ENCODE data around the gene TRPM3.

Gene TRPM3

DNA sequence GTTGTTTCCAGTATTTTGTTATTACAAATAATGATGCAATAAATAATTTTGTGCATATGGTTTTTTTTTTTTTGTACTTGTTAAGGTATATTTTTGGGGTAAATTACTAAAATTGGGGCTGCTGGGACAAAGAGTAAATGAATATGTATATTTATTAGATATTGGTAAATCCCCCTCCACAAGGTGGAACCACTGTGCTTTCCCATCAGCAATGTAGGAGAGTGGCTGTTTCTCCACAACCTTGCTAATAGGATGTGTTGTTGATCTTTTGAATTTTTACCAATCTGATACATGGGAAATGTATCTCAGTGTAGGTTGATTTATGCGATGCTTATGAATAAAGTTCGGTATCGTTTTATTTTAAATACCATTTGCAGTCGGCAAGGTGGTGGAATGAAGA lies 118.1 kb downstream of the TRPM3 start:
- no peaks in the 10 kb centered on the region for H3K27me3 ChIP-seq (ENCODE audit: insufficient read depth, poor library complexity, severe bottlenecking)
- H3K4me3 ChIP-seq (ENCODE audit: severe bottlenecking), result no peak overlapping the region
- no peak overlapping the region for H3K27ac ChIP-seq (ENCODE audit: poor library complexity, severe bottlenecking)
- no peaks in the 10 kb centered on the region for H3K4me1 ChIP-seq (ENCODE audit: insufficient read depth, poor library complexity, severe bottlenecking)
- TF ChIP-seq, protein P1, sequence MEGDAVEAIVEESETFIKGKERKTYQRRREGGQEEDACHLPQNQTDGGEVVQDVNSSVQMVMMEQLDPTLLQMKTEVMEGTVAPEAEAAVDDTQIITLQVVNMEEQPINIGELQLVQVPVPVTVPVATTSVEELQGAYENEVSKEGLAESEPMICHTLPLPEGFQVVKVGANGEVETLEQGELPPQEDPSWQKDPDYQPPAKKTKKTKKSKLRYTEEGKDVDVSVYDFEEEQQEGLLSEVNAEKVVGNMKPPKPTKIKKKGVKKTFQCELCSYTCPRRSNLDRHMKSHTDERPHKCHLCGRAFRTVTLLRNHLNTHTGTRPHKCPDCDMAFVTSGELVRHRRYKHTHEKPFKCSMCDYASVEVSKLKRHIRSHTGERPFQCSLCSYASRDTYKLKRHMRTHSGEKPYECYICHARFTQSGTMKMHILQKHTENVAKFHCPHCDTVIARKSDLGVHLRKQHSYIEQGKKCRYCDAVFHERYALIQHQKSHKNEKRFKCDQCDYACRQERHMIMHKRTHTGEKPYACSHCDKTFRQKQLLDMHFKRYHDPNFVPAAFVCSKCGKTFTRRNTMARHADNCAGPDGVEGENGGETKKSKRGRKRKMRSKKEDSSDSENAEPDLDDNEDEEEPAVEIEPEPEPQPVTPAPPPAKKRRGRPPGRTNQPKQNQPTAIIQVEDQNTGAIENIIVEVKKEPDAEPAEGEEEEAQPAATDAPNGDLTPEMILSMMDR (IDR thresholded peaks at IDR 0.05; ENCODE audit: poor library complexity, severe bottlenecking), result no peak
- H3K9me3 ChIP-seq (ENCODE audit: severe bottlenecking), result no peaks in the 10 kb centered on the region
- ATAC-seq (ENCODE audit: low read depth) (no peak), DNase-seq (ENCODE audit: low spot score) (no peak)
- no peaks in the 10 kb centered on the region for H3K36me3 ChIP-seq (ENCODE audit: low read depth)

DNA sequence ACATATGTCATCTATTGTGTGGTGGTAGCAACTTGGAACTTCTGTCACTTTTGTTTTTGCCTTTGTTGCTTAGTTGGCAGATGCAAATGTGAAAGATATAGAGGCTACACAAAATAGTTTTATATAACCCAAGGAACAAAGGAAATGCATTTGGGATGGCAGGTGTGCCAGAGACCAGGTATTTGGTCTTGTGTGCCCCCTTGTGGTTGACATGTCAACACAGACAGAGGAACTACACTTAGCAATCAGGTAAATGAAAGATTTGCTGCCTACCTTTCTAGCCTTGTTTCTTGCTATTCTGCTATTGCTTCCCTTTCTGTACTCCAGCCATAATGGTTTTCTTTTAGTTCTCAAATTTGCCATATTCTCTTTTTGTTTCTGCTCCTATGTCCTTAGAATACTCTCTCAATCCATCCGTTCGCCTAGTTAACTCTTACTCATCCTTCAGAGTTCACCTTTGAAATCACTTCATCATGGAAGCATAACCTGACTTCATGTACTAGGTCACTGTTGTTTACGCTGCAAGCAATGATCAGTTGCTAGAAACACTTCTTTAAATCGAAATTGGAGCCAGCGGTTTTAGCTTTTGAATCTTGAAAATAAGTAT lies 119.5 kb downstream of the TRPM3 start:
- no peak overlapping the region for H3K27ac ChIP-seq (ENCODE audit: poor library complexity, severe bottlenecking)
- H3K9me3 ChIP-seq (ENCODE audit: severe bottlenecking), result no peaks in the 10 kb centered on the region
- TF ChIP-seq, protein P1 (IDR thresholded peaks at IDR 0.05; ENCODE audit: poor library complexity, severe bottlenecking), result peak; percentile 81
- H3K4me3 ChIP-seq (ENCODE audit: severe bottlenecking), result no peak overlapping the region
- H3K27me3 ChIP-seq (ENCODE audit: insufficient read depth, poor library complexity, severe bottlenecking), result no peaks in the 10 kb centered on the region
- ATAC-seq (ENCODE audit: low read depth), result peak; percentile 78
- no peak for DNase-seq (ENCODE audit: low spot score)
- H3K4me1 ChIP-seq (ENCODE audit: insufficient read depth, poor library complexity, severe bottlenecking), result no peaks in the 10 kb centered on the region
- H3K36me3 ChIP-seq (ENCODE audit: low read depth), result no peaks in the 10 kb centered on the region

- DNase-seq (ENCODE audit: low spot score), result no peak
- no peaks in the 10 kb centered on the region for H3K36me3 ChIP-seq (ENCODE audit: low read depth)
- peak; percentile 44; the same call in 2 of the 3 replicates for ATAC-seq (ENCODE audit: low read depth)
Measured at GRCh38 chr9:70998962-70999361, 122.5 kb downstream of the TRPM3 start.

DNA sequence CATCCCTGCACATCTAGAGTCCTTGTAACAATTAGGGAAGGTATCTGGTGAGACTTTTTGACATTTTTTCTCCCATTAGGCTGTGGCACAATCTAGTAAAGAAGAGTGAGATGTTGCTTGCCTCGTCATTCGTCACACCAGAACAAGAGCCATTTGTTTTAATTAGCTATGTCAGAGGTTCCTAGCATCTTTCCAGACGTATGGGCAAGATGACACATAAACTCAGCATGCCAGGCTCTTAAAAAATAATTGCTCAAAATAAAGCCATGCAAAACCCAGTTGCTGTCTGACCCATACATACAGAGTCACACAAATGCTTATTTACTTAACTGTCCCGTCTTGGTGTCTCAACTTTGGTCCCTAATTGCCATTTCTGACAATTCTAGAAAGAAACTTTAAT lies 125.9 kb downstream of the TRPM3 start:
- Histone ChIP-seq H3K9me3 (ENCODE audit: severe bottlenecking) (no peaks in the 10 kb centered on the region), H3K36me3 (ENCODE audit: low read depth) (no peaks in the 10 kb centered on the region), H3K27me3 (ENCODE audit: insufficient read depth, poor library complexity, severe bottlenecking) (no peaks in the 10 kb centered on the region), H3K27ac (ENCODE audit: poor library complexity, severe bottlenecking) (no peak overlapping the region), H3K4me1 (ENCODE audit: insufficient read depth, poor library complexity, severe bottlenecking) (no peaks in the 10 kb centered on the region), H3K4me3 (ENCODE audit: severe bottlenecking) (no peak overlapping the region)
- no peak for ATAC-seq (ENCODE audit: low read depth)
- TF ChIP-seq, protein P1 (IDR thresholded peaks at IDR 0.05; ENCODE audit: poor library complexity, severe bottlenecking), result no peak
- DNase-seq (ENCODE audit: low spot score), result no peak

More at GRCh38 chr9:70998962-70999361, 122.5 kb downstream of the TRPM3 start:
- TF ChIP-seq, protein P1 (IDR thresholded peaks at IDR 0.05; ENCODE audit: poor library complexity, severe bottlenecking), result no peak
- no peaks in the 10 kb centered on the region for H3K9me3 ChIP-seq (ENCODE audit: severe bottlenecking)
- H3K27me3 ChIP-seq (ENCODE audit: insufficient read depth, poor library complexity, severe bottlenecking), result no peaks in the 10 kb centered on the region
- no peaks in the 10 kb centered on the region for H3K4me1 ChIP-seq (ENCODE audit: insufficient read depth, poor library complexity, severe bottlenecking)
- H3K4me3 ChIP-seq (ENCODE audit: severe bottlenecking), result no peak overlapping the region
- H3K27ac ChIP-seq (ENCODE audit: poor library complexity, severe bottlenecking), result no peak overlapping the region

DNA sequence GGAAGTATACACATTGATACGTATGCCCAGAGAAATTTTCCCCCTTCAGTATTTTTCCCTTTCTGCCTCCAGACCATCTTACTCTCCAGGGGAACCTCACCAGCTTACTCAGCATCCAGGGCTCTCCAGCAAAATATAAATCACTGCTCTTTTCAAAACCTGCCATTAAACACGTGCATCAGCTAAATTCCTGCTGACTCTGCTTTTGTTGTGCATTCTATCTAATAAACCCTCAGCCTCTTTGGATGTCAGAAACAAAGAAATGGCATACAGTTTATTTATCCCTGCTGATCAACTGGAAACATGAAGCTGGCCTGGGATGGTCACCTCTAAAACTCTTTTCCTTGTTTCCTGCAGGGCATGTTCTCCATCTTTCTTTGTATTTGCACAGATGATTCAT lies 126.8 kb downstream of the TRPM3 start:
- H3K27me3 ChIP-seq (ENCODE audit: insufficient read depth, poor library complexity, severe bottlenecking), result peaks cover 4% of the 10 kb centered on the region
- no peak overlapping the region for H3K4me3 ChIP-seq (ENCODE audit: severe bottlenecking)
- ATAC-seq (ENCODE audit: low read depth), result no peak
- TF ChIP-seq, protein P1 (IDR thresholded peaks at IDR 0.05; ENCODE audit: poor library complexity, severe bottlenecking), result no peak
- H3K4me1 ChIP-seq (ENCODE audit: insufficient read depth, poor library complexity, severe bottlenecking), result no peaks in the 10 kb centered on the region
- H3K9me3 ChIP-seq (ENCODE audit: severe bottlenecking), result no peaks in the 10 kb centered on the region
- no peak for DNase-seq (ENCODE audit: low spot score)
- no peaks in the 10 kb centered on the region for H3K36me3 ChIP-seq (ENCODE audit: low read depth)
- no peak overlapping the region for H3K27ac ChIP-seq (ENCODE audit: poor library complexity, severe bottlenecking)

Measured in RWPE2 (cell line).